K562 (cell line): Measurements from ENCODE around the gene PPFIA3.

Experiments
- EGR1 ChIP-seq: fragments of 450-650 bp; conservative IDR thresholded peaks from 2 replicates; pipeline ENCODE4 v1.6.1; 2017; ENCODE audit warnings: mild to moderate bottlenecking
- HIVEP1 ChIP-seq: fragments of 250-450 bp; sonication (Bioruptor Pico); IDR thresholded peaks from 2 replicates; pipeline ENCODE4 v1.4.0; 2020; ENCODE audit warnings: mild to moderate bottlenecking
- IRF2 ChIP-seq: sonication (generic); formaldehyde crosslinking; IDR thresholded peaks from 2 replicates; pipeline ENCODE4 v1.8.1; 2022; ENCODE audit warnings: mild to moderate bottlenecking, missing genetic modification reagents
- JUNB ChIP-seq: fragments of 450-650 bp; formaldehyde crosslinking; conservative IDR thresholded peaks from 2 replicates; pipeline ENCODE4 v1.4.0; 2020; ENCODE audit warnings: mild to moderate bottlenecking
- RFX1 ChIP-seq: fragments of 450-650 bp; IDR thresholded peaks from 2 replicates; pipeline ENCODE4 v1.6.1; 2016; ENCODE audit warnings: mild to moderate bottlenecking, moderate library complexity
- WHSC1 ChIP-seq: IDR thresholded peaks from one replicate; pipeline ENCODE4 v1.6.1; 2012; ENCODE audit warnings: low read length, control low read depth, inconsistent platforms
- ZNF140 ChIP-seq: fragments of 250-450 bp; sonication (Bioruptor Pico); IDR thresholded peaks from 2 replicates; pipeline ENCODE4 v1.8.0; 2021; ENCODE audit warnings: moderate library complexity, mild to moderate bottlenecking, inconsistent platforms
- TF ChIP-seq, protein P1 (sequence below), 3 experiments: IDR thresholded peaks in 2 of 3; conservative IDR thresholded peaks in 1 of 3; 2 replicates each; pipeline ENCODE4 v1.5.1; 2011 to 2012; ENCODE audit warnings: low read length in 3 of 3, mild to moderate bottlenecking in 3 of 3, control low read depth in 2 of 3, improper control_type of control experiment in 1 of 3, inconsistent platforms in 1 of 3, low read depth in 1 of 3, mixed read lengths in 1 of 3, moderate library complexity in 1 of 3; ENCODE audit not compliant: insufficient read depth in 2 of 3
- TF ChIP-seq, protein P2 (sequence below): sonication (generic); formaldehyde crosslinking; IDR thresholded peaks from 2 replicates; pipeline ENCODE4 v1.8.1; 2023; ENCODE audit warnings: mild to moderate bottlenecking, missing genetic modification reagents, moderate library complexity
- TF ChIP-seq, protein P3 (sequence below): fragments of 450-650 bp; formaldehyde crosslinking; IDR thresholded peaks from 2 replicates; pipeline ENCODE4 v1.4.0; 2022; ENCODE audit warnings: mild to moderate bottlenecking, moderate library complexity
- TF ChIP-seq, protein P4 (sequence below): sonication (generic); formaldehyde crosslinking; IDR thresholded peaks from 2 replicates; pipeline ENCODE4 v1.8.0; 2023; ENCODE audit warnings: mild to moderate bottlenecking, missing genetic modification reagents
- TF ChIP-seq, protein P5 (sequence below): sonication (generic); formaldehyde crosslinking; IDR thresholded peaks from 2 replicates; pipeline ENCODE4 v1.5.0; 2020; ENCODE audit warnings: missing genetic modification reagents

DNA sequence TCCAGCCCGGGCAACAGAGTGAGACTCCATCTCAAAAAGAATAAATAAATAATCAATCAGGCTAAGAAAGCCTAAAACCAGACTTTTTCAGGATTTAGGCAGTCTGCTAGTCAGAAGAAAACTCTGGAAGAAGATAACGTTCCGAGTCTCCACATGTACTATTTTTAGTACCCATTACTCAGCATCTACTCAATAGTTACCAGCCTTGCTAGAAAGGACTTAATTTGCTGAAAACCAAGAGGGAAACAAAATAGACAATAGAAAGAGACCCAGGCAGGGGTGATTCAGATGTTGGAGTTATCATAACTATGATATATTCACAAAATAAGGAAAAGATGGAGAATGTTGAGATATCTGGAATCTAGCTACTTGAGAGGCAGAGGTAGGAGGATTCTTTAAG is 8.8 kb upstream of the PPFIA3 start:
- TF ChIP-seq, protein P1, sequence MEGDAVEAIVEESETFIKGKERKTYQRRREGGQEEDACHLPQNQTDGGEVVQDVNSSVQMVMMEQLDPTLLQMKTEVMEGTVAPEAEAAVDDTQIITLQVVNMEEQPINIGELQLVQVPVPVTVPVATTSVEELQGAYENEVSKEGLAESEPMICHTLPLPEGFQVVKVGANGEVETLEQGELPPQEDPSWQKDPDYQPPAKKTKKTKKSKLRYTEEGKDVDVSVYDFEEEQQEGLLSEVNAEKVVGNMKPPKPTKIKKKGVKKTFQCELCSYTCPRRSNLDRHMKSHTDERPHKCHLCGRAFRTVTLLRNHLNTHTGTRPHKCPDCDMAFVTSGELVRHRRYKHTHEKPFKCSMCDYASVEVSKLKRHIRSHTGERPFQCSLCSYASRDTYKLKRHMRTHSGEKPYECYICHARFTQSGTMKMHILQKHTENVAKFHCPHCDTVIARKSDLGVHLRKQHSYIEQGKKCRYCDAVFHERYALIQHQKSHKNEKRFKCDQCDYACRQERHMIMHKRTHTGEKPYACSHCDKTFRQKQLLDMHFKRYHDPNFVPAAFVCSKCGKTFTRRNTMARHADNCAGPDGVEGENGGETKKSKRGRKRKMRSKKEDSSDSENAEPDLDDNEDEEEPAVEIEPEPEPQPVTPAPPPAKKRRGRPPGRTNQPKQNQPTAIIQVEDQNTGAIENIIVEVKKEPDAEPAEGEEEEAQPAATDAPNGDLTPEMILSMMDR (IDR thresholded peaks at IDR 0.05 in 2 of 3, conservative IDR thresholded peaks at IDR 0.05 in 1 of 3; ENCODE audit: insufficient read depth in 2 of 3, low read depth in 1 of 3, low read length in 3 of 3): no peak
- no peak for TF ChIP-seq RFX1
- no peak for TF ChIP-seq ZNF140 (CRISPR knock-in tag)
- TF ChIP-seq JUNB (CRISPR knock-in tag): no peak
- TF ChIP-seq, protein P2, sequence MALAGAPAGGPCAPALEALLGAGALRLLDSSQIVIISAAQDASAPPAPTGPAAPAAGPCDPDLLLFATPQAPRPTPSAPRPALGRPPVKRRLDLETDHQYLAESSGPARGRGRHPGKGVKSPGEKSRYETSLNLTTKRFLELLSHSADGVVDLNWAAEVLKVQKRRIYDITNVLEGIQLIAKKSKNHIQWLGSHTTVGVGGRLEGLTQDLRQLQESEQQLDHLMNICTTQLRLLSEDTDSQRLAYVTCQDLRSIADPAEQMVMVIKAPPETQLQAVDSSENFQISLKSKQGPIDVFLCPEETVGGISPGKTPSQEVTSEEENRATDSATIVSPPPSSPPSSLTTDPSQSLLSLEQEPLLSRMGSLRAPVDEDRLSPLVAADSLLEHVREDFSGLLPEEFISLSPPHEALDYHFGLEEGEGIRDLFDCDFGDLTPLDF: no peak
- no peak for TF ChIP-seq EGR1
- TF ChIP-seq, protein P3, sequence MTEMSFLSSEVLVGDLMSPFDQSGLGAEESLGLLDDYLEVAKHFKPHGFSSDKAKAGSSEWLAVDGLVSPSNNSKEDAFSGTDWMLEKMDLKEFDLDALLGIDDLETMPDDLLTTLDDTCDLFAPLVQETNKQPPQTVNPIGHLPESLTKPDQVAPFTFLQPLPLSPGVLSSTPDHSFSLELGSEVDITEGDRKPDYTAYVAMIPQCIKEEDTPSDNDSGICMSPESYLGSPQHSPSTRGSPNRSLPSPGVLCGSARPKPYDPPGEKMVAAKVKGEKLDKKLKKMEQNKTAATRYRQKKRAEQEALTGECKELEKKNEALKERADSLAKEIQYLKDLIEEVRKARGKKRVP: no peak
- no peak for TF ChIP-seq IRF2 (CRISPR knock-in tag)
- TF ChIP-seq, protein P4, sequence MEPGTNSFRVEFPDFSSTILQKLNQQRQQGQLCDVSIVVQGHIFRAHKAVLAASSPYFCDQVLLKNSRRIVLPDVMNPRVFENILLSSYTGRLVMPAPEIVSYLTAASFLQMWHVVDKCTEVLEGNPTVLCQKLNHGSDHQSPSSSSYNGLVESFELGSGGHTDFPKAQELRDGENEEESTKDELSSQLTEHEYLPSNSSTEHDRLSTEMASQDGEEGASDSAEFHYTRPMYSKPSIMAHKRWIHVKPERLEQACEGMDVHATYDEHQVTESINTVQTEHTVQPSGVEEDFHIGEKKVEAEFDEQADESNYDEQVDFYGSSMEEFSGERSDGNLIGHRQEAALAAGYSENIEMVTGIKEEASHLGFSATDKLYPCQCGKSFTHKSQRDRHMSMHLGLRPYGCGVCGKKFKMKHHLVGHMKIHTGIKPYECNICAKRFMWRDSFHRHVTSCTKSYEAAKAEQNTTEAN (CRISPR knock-in tag): no peak
- no peak for TF ChIP-seq WHSC1
- TF ChIP-seq, protein P5, sequence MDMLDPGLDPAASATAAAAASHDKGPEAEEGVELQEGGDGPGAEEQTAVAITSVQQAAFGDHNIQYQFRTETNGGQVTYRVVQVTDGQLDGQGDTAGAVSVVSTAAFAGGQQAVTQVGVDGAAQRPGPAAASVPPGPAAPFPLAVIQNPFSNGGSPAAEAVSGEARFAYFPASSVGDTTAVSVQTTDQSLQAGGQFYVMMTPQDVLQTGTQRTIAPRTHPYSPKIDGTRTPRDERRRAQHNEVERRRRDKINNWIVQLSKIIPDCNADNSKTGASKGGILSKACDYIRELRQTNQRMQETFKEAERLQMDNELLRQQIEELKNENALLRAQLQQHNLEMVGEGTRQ (CRISPR knock-in tag): no peak
- TF ChIP-seq HIVEP1 (CRISPR knock-in tag): no peak
